Measurements from ENCODE around the gene LY6G6C. TPM values are rescaled to one million over a fixed set of nuclear protein-coding genes. Genes with fewer than 3 reads are reported as not detected.

LY6G6C gene
- total and polyA plus RNA-seq, 2 of the 13 experiments (the other 11 are each of a cell fraction or from before 2014, with no cell fraction given), result 0.15 TPM; not detected in 1

GRCh38 chr6:31736021-31736767 lies 14.6 kb upstream of the LY6G6C start, which contains the start of gene CLIC1 (continued):
- TF ChIP-seq ZNF276 (CRISPR knock-in tag; IDR thresholded peaks at IDR 0.05; ENCODE audit: low read depth) (no peak), GABPA (IDR thresholded peaks at IDR 0.05; ENCODE audit: low read depth, low read length) (no peak), GABPA (CRISPR knock-in tag; IDR thresholded peaks at IDR 0.05; ENCODE audit: low read depth) (peak; percentile 67), ATF6 (CRISPR knock-in tag; conservative IDR thresholded peaks at IDR 0.05) (peak; percentile 93; the same call in 1 of the 2 replicates), RXRA (CRISPR knock-in tag; IDR thresholded peaks at IDR 0.05) (peak; percentile 48; the same call in 1 of the 2 replicates), ZNF510 (CRISPR knock-in tag; IDR thresholded peaks at IDR 0.05; ENCODE audit: low read depth) (no peak), MXD1 (CRISPR knock-in tag; IDR thresholded peaks at IDR 0.05) (peak; percentile 58; the same call in 1 of the 2 replicates), ESRRA (CRISPR knock-in tag; IDR thresholded peaks at IDR 0.05; ENCODE audit: low read depth) (no peak), TAF1 (CRISPR knock-in tag; IDR thresholded peaks at IDR 0.05) (peak; percentile 94), IKZF4 (CRISPR knock-in tag; IDR thresholded peaks at IDR 0.05; ENCODE audit: borderline replicate concordance, low read depth, not compliant biosample characterization) (no peak), TRAFD1 (CRISPR knock-in tag; IDR thresholded peaks at IDR 0.05; ENCODE audit: borderline replicate concordance) (no peak), SNAPC5 (CRISPR knock-in tag; IDR thresholded peaks at IDR 0.05; ENCODE audit: borderline replicate concordance) (0 out of 2 replicates have a peak, but pooled peaks have one; percentile 16), PLRG1 (conservative IDR thresholded peaks at IDR 0.05) (no peak), ZNF280B (CRISPR knock-in tag; IDR thresholded peaks at IDR 0.05; ENCODE audit: borderline replicate concordance) (no peak), HOXA3 (CRISPR knock-in tag; IDR thresholded peaks at IDR 0.05) (peak; percentile 49; the same call in 1 of the 2 replicates), NFE2L2 (IDR thresholded peaks at IDR 0.05; ENCODE audit: low read length) (peak; percentile 32; the same call in 1 of the 2 replicates), MED13 (CRISPR knock-in tag; IDR thresholded peaks at IDR 0.05) (no peak), HES4 (CRISPR knock-in tag; IDR thresholded peaks at IDR 0.05; ENCODE audit: borderline replicate concordance) (no peak; the same call in 1 of the 2 replicates), ZNF776 (CRISPR knock-in tag; IDR thresholded peaks at IDR 0.05) (no peak), CHD4 (IDR thresholded peaks at IDR 0.05; ENCODE audit: borderline replicate concordance, low read length) (no peak), FOXK1 (CRISPR knock-in tag; IDR thresholded peaks at IDR 0.05; ENCODE audit: borderline replicate concordance, low read depth) (peak; percentile 9; the same call in 1 of the 2 replicates)

All from HepG2 (cell line).